Trophoblast cell (in vitro differentiated cells and primary cell): ENCODE results near the gene FBXO9.

Experiments
- DNase-seq, 2 donors: peaks; one replicate each; pipeline ENCODE4 v3.0.0-alpha.2; 2016
- H2AFZ ChIP-seq: 2 replicates; pipeline ENCODE4 v1.6.1; 2013; ENCODE audit warnings: low read length, moderate library complexity, mild to moderate bottlenecking; ENCODE audit not compliant: insufficient read depth, poor library complexity
- H2AK5ac ChIP-seq: 2 replicates; pipeline ENCODE4 v1.6.1; 2013; ENCODE audit warnings: mild to moderate bottlenecking, low read length
- H2BK120ac ChIP-seq: 2 replicates; pipeline ENCODE4 v1.6.1; 2013; ENCODE audit warnings: low read length, mild to moderate bottlenecking, moderate library complexity; ENCODE audit not compliant: insufficient read depth, poor library complexity
- H2BK12ac ChIP-seq: 2 replicates; pipeline ENCODE4 v1.6.1; 2013; ENCODE audit warnings: mild to moderate bottlenecking, low read length, moderate library complexity
- H2BK5ac ChIP-seq: 2 replicates; pipeline ENCODE4 v1.6.1; 2013; ENCODE audit warnings: low read length, low read depth, moderate library complexity, mild to moderate bottlenecking; ENCODE audit not compliant: poor library complexity
- H3K14ac ChIP-seq: 2 replicates; pipeline ENCODE4 v1.6.1; 2013; ENCODE audit warnings: mild to moderate bottlenecking, low read length
- H3K18ac ChIP-seq: 2 replicates; pipeline ENCODE4 v1.6.1; 2013; ENCODE audit warnings: mild to moderate bottlenecking, low read length
- H3K23ac ChIP-seq: 2 replicates; pipeline ENCODE4 v1.6.1; 2013; ENCODE audit warnings: low read length
- H3K27ac ChIP-seq: 2 replicates; pipeline ENCODE4 v1.5.1; 2013; ENCODE audit warnings: low read depth, mild to moderate bottlenecking, inconsistent platforms, low read length, moderate library complexity
- H3K27me3 ChIP-seq: 2 replicates; pipeline ENCODE4 v1.6.1; 2013; ENCODE audit warnings: inconsistent platforms, mild to moderate bottlenecking, low read length, moderate library complexity; ENCODE audit not compliant: insufficient read depth
- H3K36me3 ChIP-seq, 2 experiments: 1 replicate in 1 of 2; 2 replicates in 1 of 2; pipeline ENCODE4 v1.6.1; 2013; ENCODE audit warnings: low read length in 2 of 2, mild to moderate bottlenecking in 2 of 2, moderate library complexity in 1 of 2; ENCODE audit not compliant: insufficient read depth in 2 of 2, control insufficient read depth in 1 of 2
- H3K4ac ChIP-seq: 2 replicates; pipeline ENCODE4 v1.6.1; 2013; ENCODE audit warnings: low read depth, mild to moderate bottlenecking, low read length, moderate library complexity
- H3K4me1 ChIP-seq, 2 experiments: 1 replicate in 1 of 2; 2 replicates in 1 of 2; pipeline ENCODE4 v1.6.1; 2013; ENCODE audit warnings: low read length in 2 of 2, mild to moderate bottlenecking in 2 of 2, moderate library complexity in 1 of 2; ENCODE audit not compliant: insufficient read depth in 2 of 2, control insufficient read depth in 1 of 2
- H3K4me2 ChIP-seq: 2 replicates; pipeline ENCODE4 v1.6.1; 2013; ENCODE audit warnings: inconsistent platforms, mild to moderate bottlenecking, low read length, moderate library complexity
- H3K4me3 ChIP-seq: 2 replicates; pipeline ENCODE4 v1.5.1; 2013; ENCODE audit warnings: mild to moderate bottlenecking, low read depth, low read length, inconsistent platforms
- H3K79me1 ChIP-seq: one replicate; pipeline ENCODE4 v1.6.1; 2013; ENCODE audit warnings: low read length
- H3K79me2 ChIP-seq: 2 replicates; pipeline ENCODE4 v1.6.1; 2013; ENCODE audit warnings: low read length, mild to moderate bottlenecking; ENCODE audit not compliant: control insufficient read depth, insufficient read depth, poor library complexity
- H3K9ac ChIP-seq: 2 replicates; pipeline ENCODE4 v1.6.1; 2013; ENCODE audit warnings: mild to moderate bottlenecking, low read length
- H3K9me3 ChIP-seq: 2 replicates; pipeline ENCODE4 v1.6.1; 2013; ENCODE audit warnings: low read depth, mild to moderate bottlenecking, control low read depth, inconsistent platforms, low read length; ENCODE audit not compliant: insufficient read depth
- H4K12ac ChIP-seq: 2 replicates; pipeline ENCODE4 v1.6.1; 2013; ENCODE audit warnings: low read depth, mild to moderate bottlenecking, low read length, moderate library complexity
- H4K8ac ChIP-seq: 2 replicates; pipeline ENCODE4 v1.6.1; 2013; ENCODE audit warnings: low read depth, mild to moderate bottlenecking, low read length, moderate library complexity
- H4K91ac ChIP-seq: one replicate; pipeline ENCODE4 v1.6.1; 2013; ENCODE audit warnings: low read depth, mild to moderate bottlenecking, low read length, moderate library complexity
- WGBS: extraction: QIAGEN DNeasy Blood & Tissue Kit; methylation state at CpG from one replicate; pipeline ENCODE4 v1.1.7; 2013; ENCODE audit warnings: missing lambda C conversion rate; ENCODE audit not compliant: insufficient read length, insufficient coverage; ENCODE audit errors: extremely low coverage; 5-methylcytosine and 5-hydroxymethylcytosine counted together

Gene FBXO9

DNA sequence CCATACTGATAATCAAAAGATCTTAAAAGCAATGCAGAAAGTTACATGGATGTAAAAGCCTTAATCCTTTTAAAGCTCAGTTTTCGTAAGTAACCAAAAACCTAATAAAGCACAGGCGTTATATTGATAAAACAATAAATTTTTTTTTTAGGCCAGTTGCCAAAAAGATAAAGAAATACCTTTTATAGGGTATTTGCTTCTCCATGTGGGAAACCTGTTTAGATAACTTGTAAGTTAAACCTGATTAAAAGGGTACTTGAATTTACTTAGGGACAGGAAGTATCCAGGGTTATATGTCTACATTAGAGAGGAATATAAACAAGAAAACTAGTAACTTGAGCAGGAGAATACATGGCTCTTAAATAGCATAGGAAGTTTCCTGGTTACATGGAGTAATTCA, 21.1 kb downstream of the FBXO9 start:
- Histone ChIP-seq H3K9ac (no peak overlapping the region), H3K4me3 (no peak overlapping the region), H3K4me2 (no peak overlapping the region), H3K27ac (no peak overlapping the region), H3K79me1 (no peaks in the 10 kb centered on the region), H3K14ac (no peak overlapping the region), H3K23ac (no peak overlapping the region), H4K12ac (no peak overlapping the region), H2AFZ (no peak overlapping the region), H3K9me3 (no peaks in the 10 kb centered on the region), H3K36me3 (peaks cover 27 to 28% of the 10 kb centered on the region in 2 experiments), H2BK12ac (no peak overlapping the region), H4K91ac (no peak overlapping the region), H4K8ac (no peak overlapping the region), H2BK5ac (no peak overlapping the region), H3K4ac (no peak overlapping the region), H3K4me1 (no peaks in the 10 kb centered on the region), H2AK5ac (no peak overlapping the region), H3K27me3 (no peaks in the 10 kb centered on the region), H2BK120ac (no peak overlapping the region), H3K79me2 (no peaks in the 10 kb centered on the region), H3K18ac (no peak overlapping the region)
- no peak for DNase-seq
- no CpG with 5 or more reads among the region's 2 CpGs for WGBS

- Histone ChIP-seq H3K79me2 (no peaks in the 10 kb centered on the region), H4K12ac (no peak overlapping the region), H2BK120ac (no peak overlapping the region), H3K9ac (no peak overlapping the region), H2BK5ac (no peak overlapping the region), H4K91ac (no peak overlapping the region), H3K36me3 (peaks cover 22 to 23% of the 10 kb centered on the region in 2 experiments), H3K18ac (no peak overlapping the region), H3K79me1 (no peaks in the 10 kb centered on the region), H2AFZ (no peak overlapping the region), H2AK5ac (no peak overlapping the region), H3K14ac (no peak overlapping the region), H3K4me1 (no peaks in the 10 kb centered on the region), H3K27ac (no peak overlapping the region), H3K9me3 (no peaks in the 10 kb centered on the region), H3K23ac (no peak overlapping the region), H4K8ac (no peak overlapping the region), H3K27me3 (no peaks in the 10 kb centered on the region), H2BK12ac (no peak overlapping the region), H3K4me2 (no peak overlapping the region), H3K4ac (no peak overlapping the region), H3K4me3 (no peak overlapping the region)
- DNase-seq: no peak
Observed at GRCh38 chr6:53089948-53090347, 24.7 kb downstream of the FBXO9 start.

DNA sequence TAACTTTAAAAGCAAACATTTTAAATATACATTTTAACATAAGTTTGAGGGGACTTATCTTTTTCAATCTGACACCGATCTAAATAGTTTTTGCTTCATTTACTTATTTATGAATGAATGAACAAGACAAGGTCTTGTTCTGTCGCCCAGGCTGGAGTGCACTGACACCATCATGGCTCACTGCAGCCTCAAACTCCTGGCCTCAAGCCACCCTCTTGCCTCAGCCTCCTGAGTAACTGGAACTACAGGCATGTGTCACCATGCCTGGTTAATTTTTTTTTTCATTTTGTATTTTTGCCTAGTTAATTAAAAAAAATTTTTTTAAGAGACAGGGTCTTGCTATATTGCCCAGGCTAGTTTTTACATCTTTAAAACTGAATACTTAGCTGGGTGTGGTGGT, 25.4 kb downstream of the FBXO9 start:
- Histone ChIP-seq H2BK120ac (no peak overlapping the region), H2BK12ac (no peak overlapping the region), H2AFZ (no peak overlapping the region), H4K91ac (no peak overlapping the region), H3K4me2 (no peak overlapping the region), H4K12ac (no peak overlapping the region), H3K9ac (no peak overlapping the region), H2BK5ac (no peak overlapping the region), H4K8ac (no peak overlapping the region), H3K36me3 (peaks cover 22 to 25% of the 10 kb centered on the region in 2 experiments), H3K9me3 (no peaks in the 10 kb centered on the region), H3K79me2 (no peaks in the 10 kb centered on the region), H3K4me1 (no peaks in the 10 kb centered on the region), H3K27me3 (no peaks in the 10 kb centered on the region), H3K18ac (no peak overlapping the region), H3K4ac (no peak overlapping the region), H3K27ac (no peak overlapping the region), H2AK5ac (no peak overlapping the region), H3K4me3 (no peak overlapping the region), H3K14ac (no peak overlapping the region), H3K23ac (no peak overlapping the region), H3K79me1 (no peaks in the 10 kb centered on the region)
- DNase-seq: no peak
- WGBS: no CpG with 5 or more reads among the region's 2 CpGs

DNA sequence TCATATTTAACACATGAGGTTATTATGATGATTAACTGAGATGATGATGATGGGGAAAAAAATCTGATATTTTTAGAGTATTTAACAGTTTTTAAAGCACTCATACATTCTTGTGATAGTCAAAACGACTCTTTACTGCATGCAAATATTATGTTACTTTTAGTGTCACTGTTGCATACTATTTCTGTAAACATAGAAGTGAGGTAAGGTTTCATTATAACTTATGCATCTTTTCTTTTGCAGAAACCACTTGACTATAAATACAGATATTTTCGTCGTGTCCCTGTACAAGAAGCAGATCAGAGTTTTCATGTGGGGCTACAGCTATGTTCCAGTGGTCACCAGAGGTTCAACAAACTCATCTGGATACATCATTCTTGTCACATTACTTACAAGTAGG, 30.1 kb downstream of the FBXO9 start:
- Histone ChIP-seq H4K8ac (no peak overlapping the region), H2BK120ac (no peak overlapping the region), H2AFZ (no peak overlapping the region), H3K4ac (no peak overlapping the region), H3K36me3 (peaks cover 15 to 23% of the 10 kb centered on the region in 2 experiments), H3K79me1 (no peaks in the 10 kb centered on the region), H2AK5ac (no peak overlapping the region), H2BK12ac (no peak overlapping the region), H3K18ac (no peak overlapping the region), H3K4me2 (no peak overlapping the region), H3K27ac (no peak overlapping the region), H3K14ac (no peak overlapping the region), H3K4me3 (no peak overlapping the region), H2BK5ac (no peak overlapping the region), H3K4me1 (no peaks in the 10 kb centered on the region), H4K91ac (no peak overlapping the region), H3K79me2 (no peaks in the 10 kb centered on the region), H3K23ac (no peak overlapping the region), H4K12ac (no peak overlapping the region), H3K9me3 (no peaks in the 10 kb centered on the region), H3K27me3 (no peaks in the 10 kb centered on the region), H3K9ac (no peak overlapping the region)
- WGBS: no CpG with 5 or more reads among the region's 3 CpGs
- no peak for DNase-seq
